NCI-H2171 (cell line): ENCODE data around the gene B4GALNT2.

Experiments
- DNase-seq: peaks from one replicate; lab custom pipeline; 2025; lab: John Stamatoyannopoulos, UW

The B4GALNT2 gene

GRCh38 chr17:49213399-49213798 lies 80.8 kb downstream of the B4GALNT2 start:
- DNase-seq: no peak

GRCh38 chr17:49213847-49214246 lies 81.3 kb downstream of the B4GALNT2 start:
- DNase-seq: no peak

GRCh38 chr17:49214676-49215360 lies 82.2 kb downstream of the B4GALNT2 start:
- DNase-seq: no peak

- DNase-seq: no peak
Measured at GRCh38 chr17:49216482-49216881, 83.9 kb downstream of the B4GALNT2 start.

- DNase-seq: no peak
Measured at GRCh38 chr17:49216953-49217650, 84.5 kb downstream of the B4GALNT2 start.

- DNase-seq: no peak
Measured at GRCh38 chr17:49217651-49218413, 85.3 kb downstream of the B4GALNT2 start.

GRCh38 chr17:49218941-49219913 lies 86.7 kb downstream of the B4GALNT2 start:
- no peak for DNase-seq

- no peak for DNase-seq
Measured at GRCh38 chr17:49219987-49220386, 87.4 kb downstream of the B4GALNT2 start.

- DNase-seq: no peak
Measured at GRCh38 chr17:49223168-49223516, 90.6 kb downstream of the B4GALNT2 start.

- DNase-seq: no peak
Measured at GRCh38 chr17:49223517-49224197, 91.1 kb downstream of the B4GALNT2 start.

- DNase-seq: no peak
Measured at GRCh38 chr17:49224198-49224996, 91.8 kb downstream of the B4GALNT2 start.

GRCh38 chr17:49224997-49225337 lies 92.4 kb downstream of the B4GALNT2 start:
- no peak for DNase-seq

GRCh38 chr17:49225554-49226236 lies 93.1 kb downstream of the B4GALNT2 start:
- DNase-seq: no peak
